Prostate gland (tissue), 2 donors: ENCODE data around the gene ASF1A. TPM values are rescaled to one million over a fixed set of nuclear protein-coding genes. Genes with fewer than 3 reads are reported as not detected.

Source experiments
- DNase-seq: peaks from one replicate; pipeline ENCODE4 v3.0.0-alpha.2; 2019; ENCODE audit warnings: low spot score
- H3K27ac ChIP-seq, 2 donors: fragments of 200-600 bp; sonication (generic); 2 replicates each; pipeline ENCODE4 v1.5.1; 2017 to 2019
- H3K27me3 ChIP-seq: fragments of 200-600 bp; sonication (generic); replicated peaks from 2 replicates; pipeline ENCODE4 v1.5.1; 2019; ENCODE audit not compliant: insufficient read depth
- H3K36me3 ChIP-seq, 2 donors: fragments of 200-600 bp; sonication (generic); 1 replicate in 1 of 2; 2 replicates in 1 of 2; pipeline versions ENCODE4 v1.5.1 to v1.8.1; 2017 to 2019
- H3K4me1 ChIP-seq: fragments of 200-600 bp; sonication (generic); replicated peaks from 2 replicates; pipeline ENCODE4 v1.5.1; 2019
- H3K4me3 ChIP-seq, 2 donors: fragments of 200-600 bp; sonication (generic); 2 replicates each; pipeline ENCODE4 v1.5.1; 2017 to 2019
- H3K9me3 ChIP-seq: fragments of 200-600 bp; sonication (generic); 2 replicates; pipeline ENCODE4 v1.5.1; 2017
- CTCF ChIP-seq, 4 experiments: fragments of 200-600 bp in 2 of 4; fragments of 450-650 bp in 2 of 4; sonication (generic) in 2 of 4; IDR thresholded peaks; 1 replicate in 3 of 4; 2 replicates in 1 of 4; pipeline ENCODE4 v1.5.1; 2016 to 2019; ENCODE audit warnings: antibody characterized with exemption in 4 of 4, mild to moderate bottlenecking in 2 of 4, moderate library complexity in 2 of 4
- POLR2A ChIP-seq: fragments of 450-650 bp; IDR thresholded peaks from one replicate; pipeline ENCODE4 v1.6.1; 2016; ENCODE audit warnings: antibody characterized with exemption, mild to moderate bottlenecking
- POLR2AphosphoS5 ChIP-seq: sonication (generic); formaldehyde crosslinking; IDR thresholded peaks from one replicate; pipeline ENCODE4 v1.6.1; 2017; ENCODE audit warnings: antibody characterized with exemption
- WGBS: methylation state at CpG from one replicate; pipeline ENCODE4 v1.1.5; 2018; 5-methylcytosine and 5-hydroxymethylcytosine counted together
- intact Hi-C: fragments of 100-400 bp; cut with DNase I; formaldehyde crosslinking; loops from one replicate; pipeline ENCODE4 v1.14.2; 2022
- total RNA-seq, 2 donors: library from RNA; depleted of rRNA; stranded (reverse); fragments of >200 nt; gene quantifications; one replicate each; pipeline ENCODE4 v1.1.0, GENCODE V29; 2016

ASF1A gene
- total RNA-seq, 2 donors from 2014 or later, result 12.5 to 15.6 TPM

DNA sequence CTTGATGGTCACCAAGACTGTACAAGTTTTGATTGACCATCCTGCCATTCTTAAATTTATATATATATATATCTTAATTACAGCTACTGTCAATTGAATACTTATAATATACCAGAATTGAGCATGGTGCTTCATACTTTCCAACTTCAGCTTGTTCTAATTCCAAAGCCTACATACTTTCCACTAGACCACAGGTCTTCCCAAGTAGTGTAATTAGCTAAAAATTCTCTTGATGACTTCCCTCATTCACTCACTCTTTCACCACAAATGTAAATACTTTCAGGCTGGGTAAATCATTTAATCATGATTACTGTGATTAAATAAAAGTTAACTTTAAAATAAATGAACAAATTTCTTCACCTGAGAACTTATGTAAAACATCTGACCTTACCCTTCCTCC lies 3.4 kb downstream of the ASF1A start:
- intact Hi-C loops, result no loop called here

DNA sequence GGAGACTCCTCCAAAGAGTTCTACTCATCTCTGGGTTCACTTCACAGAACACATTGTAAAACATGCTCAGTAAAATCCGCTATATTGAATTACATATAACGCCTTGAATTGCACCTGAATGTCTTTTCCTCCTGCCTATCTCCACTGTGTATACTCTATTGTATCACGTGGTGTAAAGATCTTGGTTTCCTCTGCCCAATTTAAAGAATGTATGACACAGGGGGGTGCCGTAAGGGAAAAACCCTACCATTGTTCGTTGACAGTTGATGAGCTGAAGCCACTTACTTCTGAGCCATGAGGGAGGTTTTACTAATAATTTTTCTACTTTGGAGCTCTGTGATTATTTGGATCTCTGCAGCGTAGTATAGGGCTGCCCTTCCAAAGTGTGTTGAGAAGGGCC lies 6.0 kb downstream of the ASF1A start:
- no peaks in the 10 kb centered on the region for H3K36me3 ChIP-seq
- 69% methylated on average over 6 of the region's 6 CpGs for WGBS
- TF ChIP-seq CTCF (IDR thresholded peaks at IDR 0.05), result no peak
- no peak for TF ChIP-seq POLR2AphosphoS5
- TF ChIP-seq POLR2A, result no peak
- no peaks in the 10 kb centered on the region for H3K4me1 ChIP-seq
- intact Hi-C loops, result no loop called here
- H3K9me3 ChIP-seq, result no peaks in the 10 kb centered on the region
- H3K27me3 ChIP-seq, result no peaks in the 10 kb centered on the region
- no peak overlapping the region for H3K4me3 ChIP-seq
- no peak for DNase-seq
- no peak overlapping the region for H3K27ac ChIP-seq

More for the DNA sequence above, 3.4 kb downstream of the ASF1A start:
- Histone ChIP-seq H3K27ac (no peak overlapping the region), H3K9me3 (no peaks in the 10 kb centered on the region), H3K27me3 (no peaks in the 10 kb centered on the region), H3K36me3 (no peaks in the 10 kb centered on the region), H3K4me3 (no peak overlapping the region), H3K4me1 (no peaks in the 10 kb centered on the region)
- no peak for DNase-seq
- no peak for TF ChIP-seq POLR2A
- no peak for TF ChIP-seq CTCF (IDR thresholded peaks at IDR 0.05)
- no peak for TF ChIP-seq POLR2AphosphoS5

- H3K4me1 ChIP-seq, result no peaks in the 10 kb centered on the region
- intact Hi-C loops, result no loop called here
- no peak for DNase-seq
- H3K4me3 ChIP-seq, result no peak overlapping the region
- no peaks in the 10 kb centered on the region for H3K27me3 ChIP-seq
- H3K27ac ChIP-seq, result no peak overlapping the region
- no peaks in the 10 kb centered on the region for H3K36me3 ChIP-seq
- TF ChIP-seq POLR2AphosphoS5 (no peak), CTCF (IDR thresholded peaks at IDR 0.05) (no peak), POLR2A (no peak)
- H3K9me3 ChIP-seq, result no peaks in the 10 kb centered on the region
Observed at GRCh38 chr6:118902726-118903125, 8.8 kb downstream of the ASF1A start.

DNA sequence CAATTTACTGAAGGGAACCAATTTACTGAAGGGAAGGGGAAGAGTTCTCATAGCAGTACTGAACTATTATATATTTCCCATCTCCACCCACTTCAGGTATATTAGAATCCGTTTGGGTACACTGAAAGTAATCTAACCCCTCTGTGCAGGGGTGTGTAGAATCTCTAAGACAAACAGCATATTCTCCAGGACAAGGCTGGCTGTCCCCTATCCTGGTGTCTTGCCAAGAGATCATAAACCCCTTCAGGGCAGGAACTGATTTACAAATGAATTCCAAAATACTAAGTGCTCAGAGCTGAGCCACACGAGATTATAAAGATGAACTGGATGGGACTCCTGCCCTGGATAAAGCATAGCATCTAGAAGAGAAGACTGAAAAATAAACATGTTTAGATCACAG lies 9.2 kb downstream of the ASF1A start:
- TF ChIP-seq POLR2A (no peak), POLR2AphosphoS5 (no peak), CTCF (IDR thresholded peaks at IDR 0.05) (no peak)
- DNase-seq, result no peak
- Histone ChIP-seq H3K4me1 (no peaks in the 10 kb centered on the region), H3K27me3 (no peaks in the 10 kb centered on the region), H3K36me3 (no peaks in the 10 kb centered on the region), H3K4me3 (no peak overlapping the region), H3K9me3 (no peaks in the 10 kb centered on the region), H3K27ac (no peak overlapping the region)
- WGBS, result 31% methylated on average over 2 of the region's 2 CpGs
- intact Hi-C loops, result no loop called here

DNA sequence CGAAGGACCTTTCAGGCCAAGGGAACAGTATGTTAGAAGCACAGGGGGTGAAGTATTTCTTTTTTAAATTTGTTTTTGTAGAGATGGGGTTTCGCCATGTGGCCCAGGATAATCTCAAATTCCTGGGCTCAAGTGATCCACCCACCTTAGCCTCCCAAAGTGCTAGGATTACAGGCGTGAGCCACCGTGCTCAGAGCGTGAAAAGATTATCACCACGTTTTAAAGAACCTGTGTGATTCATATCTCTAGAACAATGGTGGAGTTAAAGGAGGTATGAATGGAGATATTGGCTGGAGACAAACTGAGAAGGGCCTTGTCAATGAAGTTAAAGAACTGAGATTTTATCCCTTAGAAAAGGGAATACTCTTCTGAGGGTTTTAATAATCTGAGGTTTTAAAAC lies 9.7 kb downstream of the ASF1A start:
- H3K9me3 ChIP-seq, result no peaks in the 10 kb centered on the region
- TF ChIP-seq POLR2AphosphoS5, result no peak
- TF ChIP-seq POLR2A, result no peak
- no peak for TF ChIP-seq CTCF (IDR thresholded peaks at IDR 0.05)
- H3K36me3 ChIP-seq, result no peaks in the 10 kb centered on the region
- H3K27me3 ChIP-seq, result no peaks in the 10 kb centered on the region
- H3K27ac ChIP-seq, result no peak overlapping the region
- H3K4me3 ChIP-seq, result no peak overlapping the region
- WGBS, result 88% methylated on average over 6 of the region's 6 CpGs
- intact Hi-C loops, result no loop called here
- DNase-seq, result no peak
- H3K4me1 ChIP-seq, result no peaks in the 10 kb centered on the region
